ENCODE data around the gene DDHD1. TPM values are rescaled to one million over a fixed set of nuclear protein-coding genes. Genes with fewer than 3 reads are reported as not detected.

Gene DDHD1
- total RNA-seq, 2 experiments from 2014 or later = 42.5 to 44.5 TPM

DNA sequence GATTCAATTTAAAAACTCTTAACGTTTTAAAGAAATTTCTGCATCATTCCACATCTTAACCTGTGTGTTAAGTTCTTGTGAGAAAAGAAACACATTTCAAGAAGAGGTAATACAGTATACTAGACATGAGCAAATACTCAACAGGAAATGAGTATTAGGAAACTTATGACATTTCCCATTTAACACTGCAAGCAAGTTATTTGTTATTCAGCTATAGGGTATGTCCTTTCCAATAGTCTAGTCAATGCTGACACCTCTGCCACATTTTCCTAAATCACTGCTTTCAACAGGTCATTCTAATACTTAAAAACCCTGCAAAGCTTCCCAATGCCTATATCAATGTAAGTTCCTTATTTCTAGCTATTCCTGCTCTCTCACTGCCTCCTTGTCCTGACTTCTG is 93.1 kb downstream of the DDHD1 start:
- Mint-ChIP-seq H3K27me3 (no peaks in the 10 kb centered on the region), H3K9me3 (no peaks in the 10 kb centered on the region), H3K27ac (no peak overlapping the region), H3K36me3 (ENCODE audit: low read depth) (peaks cover 45% of the 10 kb centered on the region), H3K4me3 (no peak overlapping the region), H3K4me1 (ENCODE audit: low read depth) (peaks cover 1% of the 10 kb centered on the region)
- Histone ChIP-seq H3K27ac (ENCODE audit: low read depth in 1 of 2, low read length in 2 of 2) (no peak overlapping the region), H3K4me3 (ENCODE audit: low read length) (no peak overlapping the region), H3K4me1 (ENCODE audit: insufficient read depth, low read length) (no peaks in the 10 kb centered on the region), H3K27me3 (ENCODE audit: control insufficient read depth in 1 of 2, insufficient read depth in 2 of 2, low read length in 2 of 2) (no peaks in the 10 kb centered on the region), H3K36me3 (ENCODE audit: insufficient read depth, low read length) (peaks cover 15% of the 10 kb centered on the region), H3K9me3 (ENCODE audit: control insufficient read depth in 1 of 2, insufficient read depth in 1 of 2, low read length in 2 of 2) (no peaks in the 10 kb centered on the region)
- ChIA-PET POLR2A (interaction anchor here (1.0 to 1.4 kb wide), 2 partner anchors 67 to 93 kb away, joined by 4 to 5 read pairs; partner anchors contain the start of gene DDHD1), CTCF (no interaction called here)
- DNase-seq = no peak
- no peak for ATAC-seq (ENCODE audit: poor library complexity)
- TF ChIP-seq, protein P1, sequence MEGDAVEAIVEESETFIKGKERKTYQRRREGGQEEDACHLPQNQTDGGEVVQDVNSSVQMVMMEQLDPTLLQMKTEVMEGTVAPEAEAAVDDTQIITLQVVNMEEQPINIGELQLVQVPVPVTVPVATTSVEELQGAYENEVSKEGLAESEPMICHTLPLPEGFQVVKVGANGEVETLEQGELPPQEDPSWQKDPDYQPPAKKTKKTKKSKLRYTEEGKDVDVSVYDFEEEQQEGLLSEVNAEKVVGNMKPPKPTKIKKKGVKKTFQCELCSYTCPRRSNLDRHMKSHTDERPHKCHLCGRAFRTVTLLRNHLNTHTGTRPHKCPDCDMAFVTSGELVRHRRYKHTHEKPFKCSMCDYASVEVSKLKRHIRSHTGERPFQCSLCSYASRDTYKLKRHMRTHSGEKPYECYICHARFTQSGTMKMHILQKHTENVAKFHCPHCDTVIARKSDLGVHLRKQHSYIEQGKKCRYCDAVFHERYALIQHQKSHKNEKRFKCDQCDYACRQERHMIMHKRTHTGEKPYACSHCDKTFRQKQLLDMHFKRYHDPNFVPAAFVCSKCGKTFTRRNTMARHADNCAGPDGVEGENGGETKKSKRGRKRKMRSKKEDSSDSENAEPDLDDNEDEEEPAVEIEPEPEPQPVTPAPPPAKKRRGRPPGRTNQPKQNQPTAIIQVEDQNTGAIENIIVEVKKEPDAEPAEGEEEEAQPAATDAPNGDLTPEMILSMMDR (IDR thresholded peaks at IDR 0.05) = no peak
- intact Hi-C loops (cut with DNase I, micrococcal nuclease) = no loop called here

DNA sequence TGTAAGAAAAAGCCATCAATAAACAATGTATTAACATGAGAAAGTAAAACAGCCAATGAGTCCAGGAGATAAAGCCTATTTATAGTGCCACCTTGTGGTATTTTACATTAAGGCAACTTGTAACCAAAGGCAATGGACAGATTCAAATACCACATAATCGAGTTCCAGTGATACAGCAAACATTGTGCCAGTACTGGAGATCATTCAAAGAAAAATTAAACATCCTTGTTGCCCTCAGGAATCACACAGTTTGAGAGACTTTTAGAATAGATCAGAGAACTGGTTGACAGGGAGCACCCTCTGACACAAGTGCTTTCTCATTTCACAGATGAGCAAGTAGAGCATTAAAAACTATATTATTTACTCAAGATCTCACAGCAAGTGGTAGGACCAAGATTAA is 98.1 kb downstream of the DDHD1 start:
- ATAC-seq (ENCODE audit: poor library complexity) (peak; percentile 51), DNase-seq (peak in 3 of 14 experiments; percentile 47 to 62 (median 61))
- H3K4me1 Mint-ChIP-seq (ENCODE audit: low read depth) = peaks cover 4% of the 10 kb centered on the region
- H3K4me3 Mint-ChIP-seq = no peak overlapping the region
- ChIA-PET POLR2A (interaction anchor here (3.3 kb wide), 1 partner anchor 97 kb away, joined by 17 read pairs; the partner anchor contains the start of gene DDHD1), CTCF (interaction anchor here (0.6 to 1.2 kb wide), 4 partner anchors 102 to 375 kb away, joined by 3 read pairs; no protein-coding TSS in a partner anchor)
- no peaks in the 10 kb centered on the region for H3K27me3 ChIP-seq (ENCODE audit: control insufficient read depth in 1 of 2, insufficient read depth in 2 of 2, low read length in 2 of 2)
- H3K27ac ChIP-seq (ENCODE audit: low read depth in 1 of 2, low read length in 2 of 2) = no peak overlapping the region
- TF ChIP-seq, protein P1 (IDR thresholded peaks at IDR 0.05) = peak; percentile 90
- H3K4me3 ChIP-seq (ENCODE audit: low read length) = no peak overlapping the region
- no peaks in the 10 kb centered on the region for H3K9me3 ChIP-seq (ENCODE audit: control insufficient read depth in 1 of 2, insufficient read depth in 1 of 2, low read length in 2 of 2)
- no peaks in the 10 kb centered on the region for H3K9me3 Mint-ChIP-seq
- H3K36me3 ChIP-seq (ENCODE audit: insufficient read depth, low read length) = peaks cover 17% of the 10 kb centered on the region
- H3K36me3 Mint-ChIP-seq (ENCODE audit: low read depth) = peaks cover 66% of the 10 kb centered on the region
- intact Hi-C loops (cut with DNase I, micrococcal nuclease) = loop anchor here (1.0 to 10.0 kb wide), 4 partner anchors 230 to 1060 kb away; no protein-coding TSS in a partner anchor
- H3K4me1 ChIP-seq (ENCODE audit: insufficient read depth, low read length) = no peaks in the 10 kb centered on the region
- no peak overlapping the region for H3K27ac Mint-ChIP-seq
- no peaks in the 10 kb centered on the region for H3K27me3 Mint-ChIP-seq

DNA sequence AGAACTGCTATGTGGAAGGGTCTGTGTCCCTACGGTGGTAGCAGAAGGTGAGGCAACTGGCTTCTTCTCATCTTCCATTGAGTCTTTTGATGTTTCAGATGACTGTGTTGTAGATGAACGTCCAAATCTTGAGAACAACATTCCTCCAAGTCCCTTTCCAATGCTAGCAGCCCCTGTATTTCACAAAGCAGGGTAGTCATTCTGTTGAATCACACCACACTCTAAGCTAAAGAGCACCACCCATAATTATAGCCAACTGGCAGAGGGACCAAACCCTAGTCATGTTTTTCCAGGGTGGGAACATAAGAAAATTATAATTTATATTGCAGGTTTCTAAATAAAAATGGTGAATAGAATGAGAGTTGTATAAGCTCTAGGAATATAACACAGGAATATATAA is 98.7 kb downstream of the DDHD1 start:
- Mint-ChIP-seq H3K27ac (no peak overlapping the region), H3K9me3 (no peaks in the 10 kb centered on the region), H3K27me3 (no peaks in the 10 kb centered on the region), H3K4me1 (ENCODE audit: low read depth) (peaks cover 4% of the 10 kb centered on the region), H3K36me3 (ENCODE audit: low read depth) (peaks cover 71% of the 10 kb centered on the region), H3K4me3 (no peak overlapping the region)
- Histone ChIP-seq H3K9me3 (ENCODE audit: control insufficient read depth in 1 of 2, insufficient read depth in 1 of 2, low read length in 2 of 2) (no peaks in the 10 kb centered on the region), H3K27me3 (ENCODE audit: control insufficient read depth in 1 of 2, insufficient read depth in 2 of 2, low read length in 2 of 2) (no peaks in the 10 kb centered on the region), H3K4me1 (ENCODE audit: insufficient read depth, low read length) (no peaks in the 10 kb centered on the region), H3K4me3 (ENCODE audit: low read length) (no peak overlapping the region), H3K27ac (ENCODE audit: low read depth in 1 of 2, low read length in 2 of 2) (no peak overlapping the region), H3K36me3 (ENCODE audit: insufficient read depth, low read length) (peaks cover 21% of the 10 kb centered on the region)
- ChIA-PET CTCF (interaction anchor here (0.5 to 1.3 kb wide), 4 partner anchors 12 to 386 kb away, joined by 3 read pairs; no protein-coding TSS in a partner anchor), POLR2A (interaction anchor here (0.8 to 3.3 kb wide), 3 partner anchors 55 to 98 kb away, joined by 3 to 17 read pairs (median 3); partner anchors contain the start of gene DDHD1)
- ATAC-seq (ENCODE audit: poor library complexity) (no peak), DNase-seq (no peak)
- intact Hi-C loops (cut with DNase I, micrococcal nuclease) = loop anchor here (2.0 to 10.0 kb wide), 5 partner anchors 230 to 1060 kb away; no protein-coding TSS in a partner anchor
- TF ChIP-seq, protein P1 (IDR thresholded peaks at IDR 0.05) = no peak
